Hepatocyte (in vitro differentiated cells): ENCODE measurements around the gene TXN. TPM values are rescaled to one million over a fixed set of nuclear protein-coding genes. Genes with fewer than 3 reads are reported as not detected.
A peak's percentile ranks its signal among the peaks of the same experiment; 100 is the strongest.

ENCODE experiments used
- DNase-seq: peaks from one replicate; pipeline ENCODE4 v3.0.0-alpha.2; 2016; ENCODE audit warnings: low spot score
- H2AFZ ChIP-seq: fragments of 200-600 bp; sonication (generic); 2 replicates; pipeline ENCODE4 v1.6.0; 2016; ENCODE audit warnings: antibody characterized with exemption, mild to moderate bottlenecking
- H3K27ac ChIP-seq: fragments of 200-600 bp; sonication (generic); 2 replicates; pipeline ENCODE4 v1.5.1; 2016; ENCODE audit warnings: mild to moderate bottlenecking
- H3K27me3 ChIP-seq: fragments of 200-600 bp; sonication (generic); 2 replicates; pipeline ENCODE4 v1.6.1; 2016
- H3K36me3 ChIP-seq: fragments of 200-600 bp; sonication (generic); replicated peaks from 2 replicates; pipeline ENCODE4 v1.5.1; 2016; ENCODE audit warnings: low read depth; ENCODE audit not compliant: insufficient read depth
- H3K4me1 ChIP-seq: fragments of 200-600 bp; sonication (generic); 2 replicates; pipeline ENCODE4 v1.5.1; 2016; ENCODE audit warnings: mild to moderate bottlenecking, moderate library complexity; ENCODE audit not compliant: insufficient read depth
- H3K4me2 ChIP-seq: fragments of 200-600 bp; sonication (generic); 2 replicates; pipeline ENCODE4 v1.6.0; 2016
- H3K4me3 ChIP-seq: fragments of 200-600 bp; sonication (generic); 2 replicates; pipeline ENCODE4 v1.5.1; 2016; ENCODE audit warnings: mild to moderate bottlenecking
- H3K79me2 ChIP-seq: fragments of 200-600 bp; sonication (generic); 2 replicates; pipeline ENCODE4 v1.6.0; 2017; ENCODE audit warnings: mild to moderate bottlenecking
- H3K9me2 ChIP-seq: fragments of 200-600 bp; sonication (generic); replicated peaks from 2 replicates; pipeline ENCODE4 v1.6.0; 2017; ENCODE audit warnings: mild to moderate bottlenecking; ENCODE audit not compliant: insufficient read depth
- H3K9me3 ChIP-seq: fragments of 200-600 bp; sonication (generic); 2 replicates; pipeline ENCODE4 v1.5.1; 2016; ENCODE audit warnings: low read depth, mild to moderate bottlenecking
- H4K20me1 ChIP-seq: fragments of 200-600 bp; sonication (generic); 2 replicates; pipeline ENCODE4 v1.6.0; 2016; ENCODE audit warnings: mild to moderate bottlenecking; ENCODE audit not compliant: insufficient read depth, poor library complexity, severe bottlenecking
- EZH2 ChIP-seq: fragments of 200-600 bp; sonication (generic); IDR thresholded peaks from 2 replicates; pipeline ENCODE4 v1.6.1; 2016; ENCODE audit warnings: antibody characterized with exemption, mild to moderate bottlenecking, borderline replicate concordance
- EZH2phosphoT487 ChIP-seq: fragments of 200-600 bp; sonication (generic); IDR thresholded peaks from one replicate; pipeline ENCODE4 v1.6.1; 2018; ENCODE audit warnings: antibody characterized with exemption, mild to moderate bottlenecking, low read depth, moderate library complexity; ENCODE audit not compliant: unreplicated experiment, severe bottlenecking
- WGBS: methylation state at CpG from one replicate; pipeline ENCODE4 v1.1.6; 2016; ENCODE audit warnings: low lambda C conversion rate; ENCODE audit errors: missing lambda C conversion rate; 5-methylcytosine and 5-hydroxymethylcytosine counted together
- polyA plus RNA-seq: library from polyadenylated mRNA; unstranded; fragments of >200 nt; fragmentation: Nextera tagmentation; extraction: Ambion mirVana; gene quantifications from 2 replicates; pipeline ENCODE4 v1.2.1, GENCODE V29; 2016
- total RNA-seq: library from RNA; depleted of rRNA; stranded (reverse); fragments of >200 nt; gene quantifications from 2 replicates; pipeline ENCODE4 v1.2.3, GENCODE V29; 2014
- TF ChIP-seq, protein P1 (sequence below): fragments of 200-600 bp; sonication (generic); IDR thresholded peaks from 2 replicates; pipeline ENCODE4 v1.5.1; 2016; ENCODE audit warnings: antibody characterized with exemption, mild to moderate bottlenecking; ENCODE audit not compliant: poor library complexity

The TXN gene
- 195 and 213 TPM in 2 replicates for total RNA-seq
- polyA plus RNA-seq = 416 and 426 TPM in 2 replicates

DNA sequence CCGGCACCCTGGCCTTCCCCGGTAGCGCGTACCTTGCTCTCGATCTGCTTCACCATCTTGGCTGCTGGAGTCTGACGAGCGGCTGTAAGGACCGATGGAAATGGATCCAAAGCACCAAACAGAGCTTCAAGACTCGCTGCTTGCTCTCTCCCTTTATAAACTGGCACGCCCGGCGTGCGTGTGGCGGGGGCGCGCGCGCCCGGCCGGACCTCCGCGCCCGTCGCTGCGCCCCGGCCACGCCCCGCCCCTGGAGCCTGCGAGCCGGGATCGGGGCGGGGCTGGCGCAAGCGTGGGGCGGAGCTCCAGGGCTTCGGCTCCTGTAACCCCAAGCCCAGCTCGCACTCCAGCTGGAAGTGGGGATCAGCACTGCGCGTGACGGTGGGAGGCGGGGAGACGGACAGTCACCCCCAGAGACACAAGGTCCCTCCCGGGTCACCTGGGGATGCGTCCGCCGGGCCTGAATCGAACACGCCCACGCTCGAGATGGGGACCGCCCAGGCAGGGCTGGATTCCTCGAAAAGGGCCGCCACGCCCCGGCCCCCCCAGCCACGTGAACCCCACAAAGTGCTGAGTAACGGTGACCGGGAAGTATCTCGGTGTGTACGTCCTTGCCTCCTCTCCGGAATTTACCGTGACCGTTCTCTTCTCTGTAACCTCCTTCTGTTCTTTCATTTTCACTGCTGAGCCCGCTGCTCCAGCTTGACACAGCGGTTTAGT is at the start of gene TXN:
Gene TXN (minus strand): TSS at position 128 of the 717 bp plus-strand sequence. CDS start 72 bp downstream, at position 56.
- Histone ChIP-seq H3K79me2 (peaks cover 48% of the 10 kb centered on the region), H3K4me1 (peaks cover 13% of the 10 kb centered on the region), H3K9me3 (no peaks in the 10 kb centered on the region), H3K4me2 (peak within 1 kb of the TSS; percentile 88), H3K36me3 (no peaks in the 10 kb centered on the region), H3K27ac (peak within 1 kb of the TSS; percentile 97), H2AFZ (peak within 1 kb of the TSS; percentile 64), H3K9me2 (no peaks in the 10 kb centered on the region), H3K27me3 (no peaks in the 10 kb centered on the region), H4K20me1 (peaks cover 25% of the 10 kb centered on the region), H3K4me3 (peak within 1 kb of the TSS; percentile 92)
- 1% methylated on average over 52 of the region's 65 CpGs for WGBS
- peak; percentile 96 for DNase-seq
- TF ChIP-seq, protein P1, sequence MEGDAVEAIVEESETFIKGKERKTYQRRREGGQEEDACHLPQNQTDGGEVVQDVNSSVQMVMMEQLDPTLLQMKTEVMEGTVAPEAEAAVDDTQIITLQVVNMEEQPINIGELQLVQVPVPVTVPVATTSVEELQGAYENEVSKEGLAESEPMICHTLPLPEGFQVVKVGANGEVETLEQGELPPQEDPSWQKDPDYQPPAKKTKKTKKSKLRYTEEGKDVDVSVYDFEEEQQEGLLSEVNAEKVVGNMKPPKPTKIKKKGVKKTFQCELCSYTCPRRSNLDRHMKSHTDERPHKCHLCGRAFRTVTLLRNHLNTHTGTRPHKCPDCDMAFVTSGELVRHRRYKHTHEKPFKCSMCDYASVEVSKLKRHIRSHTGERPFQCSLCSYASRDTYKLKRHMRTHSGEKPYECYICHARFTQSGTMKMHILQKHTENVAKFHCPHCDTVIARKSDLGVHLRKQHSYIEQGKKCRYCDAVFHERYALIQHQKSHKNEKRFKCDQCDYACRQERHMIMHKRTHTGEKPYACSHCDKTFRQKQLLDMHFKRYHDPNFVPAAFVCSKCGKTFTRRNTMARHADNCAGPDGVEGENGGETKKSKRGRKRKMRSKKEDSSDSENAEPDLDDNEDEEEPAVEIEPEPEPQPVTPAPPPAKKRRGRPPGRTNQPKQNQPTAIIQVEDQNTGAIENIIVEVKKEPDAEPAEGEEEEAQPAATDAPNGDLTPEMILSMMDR = no peak
- TF ChIP-seq EZH2 (no peak), EZH2phosphoT487 (no peak)

DNA sequence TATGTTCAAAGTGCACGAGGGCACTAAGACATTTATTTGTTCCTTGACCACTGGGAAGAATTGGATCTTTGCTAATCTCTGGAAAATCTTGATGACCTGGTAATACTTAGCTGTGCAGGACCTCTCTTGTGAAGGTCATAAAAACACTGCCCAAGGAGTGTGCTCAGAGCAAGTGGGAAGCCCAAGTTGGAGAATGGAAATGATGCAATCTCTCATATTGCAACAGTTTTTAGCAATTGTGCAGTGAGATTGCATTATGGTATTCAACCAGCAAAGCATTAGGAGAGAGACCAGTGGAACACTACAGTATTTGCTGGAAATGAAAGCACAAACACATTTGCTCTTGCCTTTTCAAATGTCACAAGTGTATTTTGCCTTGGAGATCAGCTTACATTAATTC is 46.8 kb upstream of the TXN start:
- H3K27me3 ChIP-seq = no peaks in the 10 kb centered on the region
- H3K4me1 ChIP-seq = peaks cover 4% of the 10 kb centered on the region
- no peaks in the 10 kb centered on the region for H3K36me3 ChIP-seq
- H3K4me2 ChIP-seq = no peak overlapping the region
- H3K4me3 ChIP-seq = no peak overlapping the region
- 56% methylated on average over 1 of the region's 1 CpG for WGBS
- H3K79me2 ChIP-seq = no peaks in the 10 kb centered on the region
- H2AFZ ChIP-seq = no peak overlapping the region
- TF ChIP-seq EZH2phosphoT487 (no peak), EZH2 (no peak)
- TF ChIP-seq, protein P1 = no peak
- DNase-seq = peak; percentile 17
- no peaks in the 10 kb centered on the region for H4K20me1 ChIP-seq
- no peaks in the 10 kb centered on the region for H3K9me2 ChIP-seq
- no peaks in the 10 kb centered on the region for H3K9me3 ChIP-seq
- H3K27ac ChIP-seq = no peak overlapping the region

DNA sequence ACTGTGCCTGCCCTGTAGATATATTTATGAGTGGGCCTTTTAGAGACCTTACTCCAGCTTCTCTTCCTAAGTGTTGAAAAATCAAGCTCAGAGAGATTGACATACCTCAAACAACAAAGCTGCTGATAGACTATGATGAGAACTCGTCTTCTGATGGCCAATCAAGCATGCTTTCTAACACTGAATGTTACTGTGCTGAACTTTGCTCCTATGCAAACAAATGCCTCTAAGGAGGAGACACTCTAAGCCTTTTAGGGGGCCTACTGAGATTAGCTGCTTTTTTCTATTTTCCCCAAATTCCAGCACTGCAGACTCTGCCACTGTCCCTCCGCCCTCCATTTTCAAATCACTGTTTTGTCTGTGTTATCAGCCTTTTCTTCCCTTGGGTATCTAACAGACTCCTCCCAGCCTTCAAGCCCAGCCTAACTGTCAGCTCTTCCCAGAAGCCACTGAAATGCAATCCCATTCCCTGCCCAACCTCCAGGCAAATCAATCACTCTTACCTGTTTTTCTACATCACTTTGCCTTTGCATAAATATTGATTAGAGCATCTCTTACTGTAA is 41.8 kb upstream of the TXN start:
- TF ChIP-seq EZH2phosphoT487 (no peak), EZH2 (no peak)
- TF ChIP-seq, protein P1 = no peak

More for the DNA sequence above, 41.8 kb upstream of the TXN start:
- WGBS = 55% methylated on average over 2 of the region's 2 CpGs
- H3K4me3 ChIP-seq = no peak overlapping the region
- H3K36me3 ChIP-seq = no peaks in the 10 kb centered on the region
- peak overlapping the region; percentile 10 for H3K4me2 ChIP-seq
- H2AFZ ChIP-seq = no peak overlapping the region
- no peaks in the 10 kb centered on the region for H4K20me1 ChIP-seq
- no peaks in the 10 kb centered on the region for H3K27me3 ChIP-seq
- peaks cover 4% of the 10 kb centered on the region for H3K4me1 ChIP-seq
- H3K9me2 ChIP-seq = no peaks in the 10 kb centered on the region
- peak overlapping the region; percentile 28 for H3K27ac ChIP-seq
- DNase-seq = no peak
- H3K9me3 ChIP-seq = no peaks in the 10 kb centered on the region
- H3K79me2 ChIP-seq = no peaks in the 10 kb centered on the region
